Lung (tissue), 12 donors: ENCODE measurements around the gene COL9A3. TPM values are rescaled to one million over a fixed set of nuclear protein-coding genes. Genes with fewer than 3 reads are reported as not detected.

Experiments
- ATAC-seq: fragments of 200-7000 bp; cut with Tn5 transposase; one replicate; pipeline ENCODE4 v1.9.1; 2020; ENCODE audit warnings: moderate number of reproducible peaks; ENCODE audit not compliant: insufficient read depth, low FRiP score
- DNase-seq, 3 donors: peaks; one replicate each; pipeline ENCODE4 v3.0.0-alpha.2; 2013 to 2017
- H3K27ac ChIP-seq, 2 donors: one replicate each; pipeline ENCODE4 v1.5.1; 2013; ENCODE audit warnings: mild to moderate bottlenecking in 2 of 2, moderate library complexity in 2 of 2, control low read depth in 1 of 2, inconsistent platforms in 1 of 2, low read depth in 1 of 2, low read length in 1 of 2
- H3K27me3 ChIP-seq, 3 donors: one replicate each; pipeline ENCODE4 v1.5.1; 2013; ENCODE audit warnings: low read length in 2 of 3; ENCODE audit not compliant: control insufficient read depth in 3 of 3, insufficient read depth in 3 of 3
- H3K36me3 ChIP-seq, 4 donors: one replicate each; pipeline ENCODE4 v1.5.1; 2013; ENCODE audit warnings: low read length in 4 of 4, mild to moderate bottlenecking in 1 of 4, moderate library complexity in 1 of 4; ENCODE audit not compliant: control insufficient read depth in 4 of 4, insufficient read depth in 4 of 4
- H3K4me1 ChIP-seq, 5 donors: one replicate each; pipeline ENCODE4 v1.5.1; 2013; ENCODE audit warnings: low read length in 5 of 5, mild to moderate bottlenecking in 2 of 5, moderate library complexity in 1 of 5; ENCODE audit not compliant: control insufficient read depth in 5 of 5, insufficient read depth in 5 of 5
- H3K4me3 ChIP-seq: one replicate; pipeline ENCODE4 v1.5.1; 2013; ENCODE audit warnings: mild to moderate bottlenecking, control low read depth, moderate library complexity
- H3K9ac ChIP-seq, 2 donors: one replicate each; pipeline ENCODE4 v1.5.1; 2013; ENCODE audit warnings: low read length in 2 of 2, control low read depth in 1 of 2; ENCODE audit not compliant: insufficient read depth in 1 of 2
- H3K9me3 ChIP-seq, 4 donors: one replicate each; pipeline ENCODE4 v1.5.1; 2013; ENCODE audit warnings: low read length in 3 of 4, mild to moderate bottlenecking in 1 of 4, moderate library complexity in 1 of 4; ENCODE audit not compliant: control insufficient read depth in 4 of 4, insufficient read depth in 3 of 4
- WGBS, 2 donors: extraction: QIAGEN DNeasy Blood & Tissue Kit; methylation state at CpG; one replicate each; pipeline ENCODE4 v1.1.7; 2013; 5-methylcytosine and 5-hydroxymethylcytosine counted together
- polyA plus RNA-seq, 2 donors: library from polyadenylated mRNA; stranded (reverse); fragments of 200-250 nt; gene quantifications; one replicate each; pipeline ENCODE4 v1.2.1, GENCODE V29; 2013
- total RNA-seq, 2 donors: library from RNA; depleted of rRNA in 1 of 2; stranded (reverse); fragments of >200 nt in 1 of 2; gene quantifications; one replicate each; pipeline ENCODE4 v1.2.1, GENCODE V29; 2014 to 2021
- TF ChIP-seq, protein P1 (sequence below): IDR thresholded peaks from 2 replicates; pipeline ENCODE4 v1.5.1; 2012; ENCODE audit warnings: mild to moderate bottlenecking; ENCODE audit errors: control extremely low read depth, extremely low read depth
- donor health status: control.
- donor health status: control.
- donor health status: Bipolar disorder and iron deficiency.
- donor health status: healthy.
- donor health status: DM: yes; HTN: yes; CAD: no.

Gene COL9A3
- total and polyA plus RNA-seq, 4 donors = 0.55 to 26.1 (median 4.0) TPM

DNA sequence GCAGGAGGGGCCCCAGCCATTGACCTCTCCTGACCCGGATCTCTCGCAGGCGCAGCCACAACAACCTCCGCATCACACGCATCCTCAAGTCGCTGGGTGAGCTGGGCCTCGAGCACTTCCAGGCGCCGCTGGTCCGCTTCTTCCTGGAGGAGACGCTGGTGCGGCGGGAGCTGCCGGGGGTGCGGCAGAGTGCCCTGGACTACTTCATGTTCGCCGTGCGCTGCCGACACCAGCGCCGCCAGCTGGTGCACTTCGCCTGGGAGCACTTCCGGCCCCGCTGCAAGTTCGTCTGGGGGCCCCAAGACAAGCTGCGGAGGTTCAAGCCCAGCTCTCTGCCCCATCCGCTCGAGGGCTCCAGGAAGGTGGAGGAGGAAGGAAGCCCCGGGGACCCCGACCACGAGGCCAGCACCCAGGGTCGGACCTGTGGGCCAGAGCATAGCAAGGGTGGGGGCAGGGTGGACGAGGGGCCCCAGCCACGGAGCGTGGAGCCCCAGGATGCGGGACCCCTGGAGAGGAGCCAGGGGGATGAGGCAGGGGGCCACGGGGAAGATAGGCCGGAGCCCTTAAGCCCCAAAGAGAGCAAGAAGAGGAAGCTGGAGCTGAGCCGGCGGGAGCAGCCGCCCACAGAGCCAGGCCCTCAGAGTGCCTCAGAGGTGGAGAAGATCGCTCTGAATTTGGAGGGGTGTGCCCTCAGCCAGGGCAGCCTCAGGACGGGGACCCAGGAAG is 4.5 kb upstream of the COL9A3 start:
- peaks cover 5 to 58% (median 23%) of the 10 kb centered on the region in 4 donors for H3K36me3 ChIP-seq
- 69 to 87% methylated on average over 42 to 43 of the region's 43 CpGs for WGBS, 2 donors
- peaks cover 0 to 25% (median 2%) of the 10 kb centered on the region in 5 donors for H3K4me1 ChIP-seq
- no peak overlapping the region for H3K9ac ChIP-seq
- H3K9me3 ChIP-seq = peaks cover 0 to 7% (median 0%) of the 10 kb centered on the region in 4 donors
- TF ChIP-seq, protein P1, sequence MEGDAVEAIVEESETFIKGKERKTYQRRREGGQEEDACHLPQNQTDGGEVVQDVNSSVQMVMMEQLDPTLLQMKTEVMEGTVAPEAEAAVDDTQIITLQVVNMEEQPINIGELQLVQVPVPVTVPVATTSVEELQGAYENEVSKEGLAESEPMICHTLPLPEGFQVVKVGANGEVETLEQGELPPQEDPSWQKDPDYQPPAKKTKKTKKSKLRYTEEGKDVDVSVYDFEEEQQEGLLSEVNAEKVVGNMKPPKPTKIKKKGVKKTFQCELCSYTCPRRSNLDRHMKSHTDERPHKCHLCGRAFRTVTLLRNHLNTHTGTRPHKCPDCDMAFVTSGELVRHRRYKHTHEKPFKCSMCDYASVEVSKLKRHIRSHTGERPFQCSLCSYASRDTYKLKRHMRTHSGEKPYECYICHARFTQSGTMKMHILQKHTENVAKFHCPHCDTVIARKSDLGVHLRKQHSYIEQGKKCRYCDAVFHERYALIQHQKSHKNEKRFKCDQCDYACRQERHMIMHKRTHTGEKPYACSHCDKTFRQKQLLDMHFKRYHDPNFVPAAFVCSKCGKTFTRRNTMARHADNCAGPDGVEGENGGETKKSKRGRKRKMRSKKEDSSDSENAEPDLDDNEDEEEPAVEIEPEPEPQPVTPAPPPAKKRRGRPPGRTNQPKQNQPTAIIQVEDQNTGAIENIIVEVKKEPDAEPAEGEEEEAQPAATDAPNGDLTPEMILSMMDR = no peak
- H3K4me3 ChIP-seq = no peak overlapping the region
- H3K27me3 ChIP-seq = peaks cover 0 to 12% (median 11%) of the 10 kb centered on the region in 3 donors
- DNase-seq (no peak), ATAC-seq (no peak)
- H3K27ac ChIP-seq = no peak overlapping the region

DNA sequence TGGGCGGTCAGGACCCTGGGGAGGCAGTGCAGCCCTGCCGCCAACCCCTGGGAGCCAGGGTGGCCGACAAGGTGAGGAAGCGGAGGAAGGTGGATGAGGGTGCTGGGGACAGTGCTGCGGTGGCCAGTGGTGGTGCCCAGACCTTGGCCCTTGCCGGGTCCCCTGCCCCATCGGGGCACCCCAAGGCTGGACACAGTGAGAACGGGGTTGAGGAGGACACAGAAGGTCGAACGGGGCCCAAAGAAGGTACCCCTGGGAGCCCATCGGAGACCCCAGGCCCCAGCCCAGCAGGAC is 4.0 kb upstream of the COL9A3 start:
- Histone ChIP-seq H3K4me1 (peaks cover 0 to 28% (median 4%) of the 10 kb centered on the region in 5 donors), H3K36me3 (peaks cover 5 to 53% (median 20%) of the 10 kb centered on the region in 4 donors), H3K27me3 (peaks cover 0 to 12% (median 11%) of the 10 kb centered on the region in 3 donors), H3K4me3 (no peak overlapping the region), H3K9me3 (peaks cover 0 to 7% (median 0%) of the 10 kb centered on the region in 4 donors), H3K9ac (no peak overlapping the region), H3K27ac (no peak overlapping the region)
- TF ChIP-seq, protein P1 = no peak
- 89 to 93% methylated on average over 10 to 11 of the region's 11 CpGs for WGBS, 2 donors
- no peak for DNase-seq
- ATAC-seq = no peak

- peaks cover 0 to 12% (median 11%) of the 10 kb centered on the region in 3 donors for H3K27me3 ChIP-seq
- no peak overlapping the region for H3K27ac ChIP-seq
- H3K4me3 ChIP-seq = no peak overlapping the region
- no peak for DNase-seq
- no peak for ATAC-seq
- H3K4me1 ChIP-seq = peaks cover 0 to 30% (median 8%) of the 10 kb centered on the region in 5 donors
- TF ChIP-seq, protein P1 = no peak
- no peak overlapping the region for H3K9ac ChIP-seq
- H3K9me3 ChIP-seq = peaks cover 0 to 7% (median 0%) of the 10 kb centered on the region in 4 donors
- 92 to 94% methylated on average over 13 of the region's 13 CpGs for WGBS, 2 donors
- peaks cover 5 to 50% (median 14%) of the 10 kb centered on the region in 4 donors for H3K36me3 ChIP-seq
Observed at GRCh38 chr20:62813588-62813987, 3.3 kb upstream of the COL9A3 start.
